Measurements from ENCODE around the gene MRPS7.

DNA sequence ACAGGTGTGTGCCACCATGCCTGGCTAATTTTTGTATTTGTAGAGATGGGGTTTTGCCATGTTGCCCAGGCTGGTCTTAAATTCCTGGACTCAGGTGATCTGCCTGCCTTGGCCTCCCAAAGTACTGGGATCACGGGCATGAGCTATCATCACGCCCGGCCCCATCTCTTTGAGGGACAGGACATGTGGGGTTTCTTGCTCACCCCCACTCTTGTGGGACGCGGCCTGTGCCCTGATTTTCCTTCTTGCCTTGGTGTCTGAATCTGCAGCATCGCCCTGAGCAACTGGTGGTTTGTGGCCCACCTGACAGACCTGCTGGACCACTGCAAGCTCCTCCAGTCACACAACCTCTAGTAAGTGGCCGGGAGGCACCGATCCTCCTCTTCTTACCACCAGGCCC, 30.6 kb upstream of the MRPS7 start:
- TF ChIP-seq, protein P1, sequence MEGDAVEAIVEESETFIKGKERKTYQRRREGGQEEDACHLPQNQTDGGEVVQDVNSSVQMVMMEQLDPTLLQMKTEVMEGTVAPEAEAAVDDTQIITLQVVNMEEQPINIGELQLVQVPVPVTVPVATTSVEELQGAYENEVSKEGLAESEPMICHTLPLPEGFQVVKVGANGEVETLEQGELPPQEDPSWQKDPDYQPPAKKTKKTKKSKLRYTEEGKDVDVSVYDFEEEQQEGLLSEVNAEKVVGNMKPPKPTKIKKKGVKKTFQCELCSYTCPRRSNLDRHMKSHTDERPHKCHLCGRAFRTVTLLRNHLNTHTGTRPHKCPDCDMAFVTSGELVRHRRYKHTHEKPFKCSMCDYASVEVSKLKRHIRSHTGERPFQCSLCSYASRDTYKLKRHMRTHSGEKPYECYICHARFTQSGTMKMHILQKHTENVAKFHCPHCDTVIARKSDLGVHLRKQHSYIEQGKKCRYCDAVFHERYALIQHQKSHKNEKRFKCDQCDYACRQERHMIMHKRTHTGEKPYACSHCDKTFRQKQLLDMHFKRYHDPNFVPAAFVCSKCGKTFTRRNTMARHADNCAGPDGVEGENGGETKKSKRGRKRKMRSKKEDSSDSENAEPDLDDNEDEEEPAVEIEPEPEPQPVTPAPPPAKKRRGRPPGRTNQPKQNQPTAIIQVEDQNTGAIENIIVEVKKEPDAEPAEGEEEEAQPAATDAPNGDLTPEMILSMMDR (IDR thresholded peaks at IDR 0.05; ENCODE audit: poor library complexity, severe bottlenecking), result no peak
- TF ChIP-seq, protein P2, sequence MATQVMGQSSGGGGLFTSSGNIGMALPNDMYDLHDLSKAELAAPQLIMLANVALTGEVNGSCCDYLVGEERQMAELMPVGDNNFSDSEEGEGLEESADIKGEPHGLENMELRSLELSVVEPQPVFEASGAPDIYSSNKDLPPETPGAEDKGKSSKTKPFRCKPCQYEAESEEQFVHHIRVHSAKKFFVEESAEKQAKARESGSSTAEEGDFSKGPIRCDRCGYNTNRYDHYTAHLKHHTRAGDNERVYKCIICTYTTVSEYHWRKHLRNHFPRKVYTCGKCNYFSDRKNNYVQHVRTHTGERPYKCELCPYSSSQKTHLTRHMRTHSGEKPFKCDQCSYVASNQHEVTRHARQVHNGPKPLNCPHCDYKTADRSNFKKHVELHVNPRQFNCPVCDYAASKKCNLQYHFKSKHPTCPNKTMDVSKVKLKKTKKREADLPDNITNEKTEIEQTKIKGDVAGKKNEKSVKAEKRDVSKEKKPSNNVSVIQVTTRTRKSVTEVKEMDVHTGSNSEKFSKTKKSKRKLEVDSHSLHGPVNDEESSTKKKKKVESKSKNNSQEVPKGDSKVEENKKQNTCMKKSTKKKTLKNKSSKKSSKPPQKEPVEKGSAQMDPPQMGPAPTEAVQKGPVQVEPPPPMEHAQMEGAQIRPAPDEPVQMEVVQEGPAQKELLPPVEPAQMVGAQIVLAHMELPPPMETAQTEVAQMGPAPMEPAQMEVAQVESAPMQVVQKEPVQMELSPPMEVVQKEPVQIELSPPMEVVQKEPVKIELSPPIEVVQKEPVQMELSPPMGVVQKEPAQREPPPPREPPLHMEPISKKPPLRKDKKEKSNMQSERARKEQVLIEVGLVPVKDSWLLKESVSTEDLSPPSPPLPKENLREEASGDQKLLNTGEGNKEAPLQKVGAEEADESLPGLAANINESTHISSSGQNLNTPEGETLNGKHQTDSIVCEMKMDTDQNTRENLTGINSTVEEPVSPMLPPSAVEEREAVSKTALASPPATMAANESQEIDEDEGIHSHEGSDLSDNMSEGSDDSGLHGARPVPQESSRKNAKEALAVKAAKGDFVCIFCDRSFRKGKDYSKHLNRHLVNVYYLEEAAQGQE (IDR thresholded peaks at IDR 0.05; ENCODE audit: borderline replicate concordance), result no peak
- TF ChIP-seq SMC3 (conservative IDR thresholded peaks at IDR 0.05; ENCODE audit: poor library complexity) (no peak), RAD21 (conservative IDR thresholded peaks at IDR 0.05) (no peak), EZH2 (IDR thresholded peaks at IDR 0.05; ENCODE audit: borderline replicate concordance, insufficient read depth, low read length, poor library complexity, severe bottlenecking) (no peak), POLR2AphosphoS5 (IDR thresholded peaks at IDR 0.05) (no peak), EP300 (conservative IDR thresholded peaks at IDR 0.05; ENCODE audit: poor library complexity, severe bottlenecking) (no peak), MXI1 (conservative IDR thresholded peaks at IDR 0.05; ENCODE audit: poor library complexity, severe bottlenecking) (no peak)
